Upper lobe of right lung (tissue), 1 donor: ENCODE data around the gene IP6K3. TPM values are rescaled to one million over a fixed set of nuclear protein-coding genes. Genes with fewer than 3 reads are reported as not detected.

Source experiments
- ATAC-seq: fragments of 200-7000 bp; cut with Tn5 transposase; one replicate; pipeline ENCODE4 v1.9.1; 2020; ENCODE audit warnings: mild to moderate bottlenecking, moderate library complexity
- DNase-seq: peaks from one replicate; pipeline ENCODE4 v3.0.0-alpha.2; 2020
- H3K27ac ChIP-seq: fragments of 200-600 bp; one replicate; pipeline ENCODE4 v1.8.0; 2022
- H3K27me3 ChIP-seq: fragments of 200-600 bp; one replicate; pipeline ENCODE4 v1.8.0; 2022; ENCODE audit warnings: mild to moderate bottlenecking
- H3K36me3 ChIP-seq: fragments of 200-600 bp; one replicate; pipeline ENCODE4 v1.8.0; 2022
- H3K4me1 ChIP-seq: fragments of 200-600 bp; one replicate; pipeline ENCODE4 v1.8.0; 2022
- H3K4me3 ChIP-seq: fragments of 200-600 bp; one replicate; pipeline ENCODE4 v1.8.0; 2022; ENCODE audit warnings: mild to moderate bottlenecking
- H3K9me3 ChIP-seq: fragments of 200-600 bp; one replicate; pipeline ENCODE4 v1.8.0; 2022
- CTCF ChIP-seq: fragments of 200-600 bp; IDR thresholded peaks from one replicate; pipeline ENCODE4 v1.8.0; 2022; ENCODE audit warnings: antibody characterized with exemption
- intact Hi-C: fragments of 100-400 bp; cut with DNase I; formaldehyde crosslinking; loops from one replicate; pipeline ENCODE4 v1.11.0; 2022
- total RNA-seq: library from RNA; stranded (reverse); fragmentation: NEBNext Ultra II Directional; extraction: Animal tissue kit (Norgen Biotek cat#: 25700); gene quantifications from one replicate; pipeline ENCODE4 v1.2.1, GENCODE V29; 2021
- donor health status: DM: no; HTN: yes; CAD: no; lungs with severe emphysema.

IP6K3 gene
- total RNA-seq, 1 donor from 2014 or later: 4.6 TPM

DNA sequence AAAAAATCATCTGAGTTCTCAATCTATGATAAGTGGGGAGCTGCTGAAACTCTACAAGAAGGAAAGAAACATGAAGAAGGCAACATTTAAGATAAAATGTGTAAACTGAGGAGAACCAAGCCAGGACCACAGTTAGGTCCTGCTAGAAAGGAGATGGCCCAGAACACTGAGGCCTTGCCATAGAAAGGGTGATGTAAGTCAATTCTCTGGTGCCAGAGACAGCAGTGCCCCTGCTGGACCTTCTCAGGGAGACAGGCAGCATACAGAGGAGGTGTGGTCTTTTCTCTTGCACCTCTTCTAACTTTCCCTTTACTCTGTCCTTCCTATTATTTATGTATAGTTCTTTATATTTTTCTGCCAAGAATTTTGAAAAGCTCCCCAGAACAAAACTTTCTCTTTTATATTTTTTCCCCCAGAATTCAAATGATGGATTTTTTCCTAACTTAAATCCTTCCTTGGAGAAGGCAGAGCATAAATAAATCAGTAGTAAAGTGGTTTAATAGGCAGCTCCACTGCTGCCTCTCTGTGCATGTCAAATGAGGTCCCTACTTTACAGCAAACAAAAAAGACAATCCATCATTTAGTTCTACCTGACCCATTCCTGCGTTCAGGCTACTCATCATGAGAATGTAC is 44.2 kb downstream of the IP6K3 start:
- H3K27ac ChIP-seq: no peak overlapping the region
- DNase-seq (peak; percentile 57), ATAC-seq (peak; percentile 76)
- no peaks in the 10 kb centered on the region for H3K9me3 ChIP-seq
- TF ChIP-seq CTCF: peak; percentile 59
- H3K36me3 ChIP-seq: peaks cover 8% of the 10 kb centered on the region
- intact Hi-C loops: no loop called here
- H3K4me3 ChIP-seq: no peak overlapping the region
- H3K4me1 ChIP-seq: peaks cover 9% of the 10 kb centered on the region
- H3K27me3 ChIP-seq: no peaks in the 10 kb centered on the region

GRCh38 chr6:33700391-33701050 is 46.2 kb downstream of the IP6K3 start:
- DNase-seq (peak; percentile 84), ATAC-seq (peak; percentile 82)
- Histone ChIP-seq H3K9me3 (no peaks in the 10 kb centered on the region), H3K27me3 (no peaks in the 10 kb centered on the region), H3K27ac (no peak overlapping the region), H3K4me3 (no peak overlapping the region), H3K4me1 (peaks cover 29% of the 10 kb centered on the region), H3K36me3 (peaks cover 27% of the 10 kb centered on the region)
- peak; percentile 63 for TF ChIP-seq CTCF
- intact Hi-C loops: no loop called here

DNA sequence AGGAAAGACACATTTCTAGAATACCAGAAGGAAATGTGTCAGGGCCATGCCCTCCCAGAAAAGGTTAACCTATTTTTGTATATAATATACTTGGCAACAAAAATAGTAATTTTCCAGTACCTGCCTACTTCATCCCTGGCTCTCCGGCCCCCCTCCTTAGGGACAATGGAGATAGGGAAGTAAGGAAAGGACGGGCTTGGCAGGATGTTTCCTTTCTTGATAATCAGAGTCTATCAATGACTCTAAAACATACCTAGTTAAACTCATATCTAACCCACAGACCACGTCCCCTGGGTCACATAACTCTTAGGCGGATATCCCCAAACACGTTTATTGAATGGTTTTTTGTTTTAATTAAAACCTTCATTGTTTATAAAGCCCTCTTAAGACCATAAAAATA is 47.0 kb downstream of the IP6K3 start:
- H3K4me1 ChIP-seq: peaks cover 36% of the 10 kb centered on the region
- H3K36me3 ChIP-seq: peaks cover 33% of the 10 kb centered on the region
- no peak for TF ChIP-seq CTCF
- no peak overlapping the region for H3K27ac ChIP-seq
- DNase-seq (peak; percentile 6), ATAC-seq (no peak)
- no peak overlapping the region for H3K4me3 ChIP-seq
- intact Hi-C loops: loop anchor here (10.0 kb wide), 1 partner anchor 115 kb away; the partner anchor contains the start of gene BAK1
- H3K9me3 ChIP-seq: no peaks in the 10 kb centered on the region
- H3K27me3 ChIP-seq: no peaks in the 10 kb centered on the region

- intact Hi-C loops: loop anchor here (10.0 kb wide), 1 partner anchor 114 kb away; the partner anchor contains the start of gene BAK1
- H3K27me3 ChIP-seq: no peaks in the 10 kb centered on the region
- H3K36me3 ChIP-seq: peaks cover 33% of the 10 kb centered on the region
- peaks cover 40% of the 10 kb centered on the region for H3K4me1 ChIP-seq
- H3K27ac ChIP-seq: no peak overlapping the region
- TF ChIP-seq CTCF: no peak
- peak; percentile 52 for DNase-seq
- H3K9me3 ChIP-seq: no peaks in the 10 kb centered on the region
- no peak overlapping the region for H3K4me3 ChIP-seq
- ATAC-seq: no peak
Measured at GRCh38 chr6:33699131-33699530, 47.6 kb downstream of the IP6K3 start.

GRCh38 chr6:33698494-33698893 is 48.2 kb downstream of the IP6K3 start:
- Histone ChIP-seq H3K27me3 (no peaks in the 10 kb centered on the region), H3K4me3 (no peak overlapping the region), H3K27ac (no peak overlapping the region), H3K36me3 (peaks cover 39% of the 10 kb centered on the region), H3K4me1 (peaks cover 46% of the 10 kb centered on the region), H3K9me3 (no peaks in the 10 kb centered on the region)
- DNase-seq: peak; percentile 45
- no peak for TF ChIP-seq CTCF
- intact Hi-C loops: loop anchor here (10.0 kb wide), 1 partner anchor 114 kb away; the partner anchor contains the start of gene BAK1
- ATAC-seq: no peak
